Activated T-helper 1 cell treated with anti-CD3 and anti-CD28 coated beads, Interleukin-12 subunit alpha, Interleukin-12 subunit beta, Interleukin-2, Interleukin-4 antibody, amounts not matched to agents 30 ng/mL and 10 ng/mL and 1 ng/mL, durations not matched to agents 14 hours and 24 hours and 36 hours (primary cell): ENCODE results near the gene PTPN3. TPM values are rescaled to one million over a fixed set of nuclear protein-coding genes. Genes with fewer than 3 reads are reported as not detected.

Experiments used
- DNase-seq: peaks from one replicate; pipeline ENCODE4 v3.0.0; 2021; ENCODE audit warnings: low spot score
- H3K27ac Mint-ChIP-seq: one replicate; pipeline ENCODE4 v1.8.0; 2021; ENCODE audit warnings: mild to moderate bottlenecking, mixed read lengths
- H3K27me3 Mint-ChIP-seq: one replicate; pipeline ENCODE4 v1.8.0; 2022; ENCODE audit warnings: mild to moderate bottlenecking, moderate library complexity, mixed read lengths; ENCODE audit not compliant: insufficient read depth
- H3K36me3 Mint-ChIP-seq: one replicate; pipeline ENCODE4 v1.8.0; 2021; ENCODE audit warnings: low read depth, mixed read lengths
- H3K4me1 Mint-ChIP-seq: one replicate; pipeline ENCODE4 v1.8.0; 2021; ENCODE audit warnings: low read depth, mixed read lengths
- H3K4me3 Mint-ChIP-seq: one replicate; pipeline ENCODE4 v1.8.0; 2021; ENCODE audit warnings: mild to moderate bottlenecking, moderate library complexity, mixed read lengths
- H3K9me3 Mint-ChIP-seq: one replicate; pipeline ENCODE4 v1.8.0; 2021; ENCODE audit warnings: mixed read lengths
- intact Hi-C: fragments of 100-400 bp; cut with micrococcal nuclease; formaldehyde crosslinking; loops from one replicate; pipeline ENCODE4 v1.15.1; 2024
- total RNA-seq: library from RNA; stranded (reverse); gene quantifications from 2 replicates; pipeline ENCODE4 v1.2.3, GENCODE V29; 2022

PTPN3 gene
- total RNA-seq, 1 donor from 2014 or later: 6.6 TPM

GRCh38 chr9:109479822-109480221 lies 18.3 kb downstream of the PTPN3 start:
- Mint-ChIP-seq H3K9me3 (no peaks in the 10 kb centered on the region), H3K4me1 (peaks cover 49% of the 10 kb centered on the region), H3K36me3 (peaks cover 3% of the 10 kb centered on the region), H3K27ac (peak overlapping the region; percentile 90), H3K4me3 (peak overlapping the region; percentile 46), H3K27me3 (peaks cover 6% of the 10 kb centered on the region)
- no peak for DNase-seq
- intact Hi-C loops: loop anchor here (1.0 kb wide), 2 partner anchors 11 to 16 kb away; no protein-coding TSS in a partner anchor

DNA sequence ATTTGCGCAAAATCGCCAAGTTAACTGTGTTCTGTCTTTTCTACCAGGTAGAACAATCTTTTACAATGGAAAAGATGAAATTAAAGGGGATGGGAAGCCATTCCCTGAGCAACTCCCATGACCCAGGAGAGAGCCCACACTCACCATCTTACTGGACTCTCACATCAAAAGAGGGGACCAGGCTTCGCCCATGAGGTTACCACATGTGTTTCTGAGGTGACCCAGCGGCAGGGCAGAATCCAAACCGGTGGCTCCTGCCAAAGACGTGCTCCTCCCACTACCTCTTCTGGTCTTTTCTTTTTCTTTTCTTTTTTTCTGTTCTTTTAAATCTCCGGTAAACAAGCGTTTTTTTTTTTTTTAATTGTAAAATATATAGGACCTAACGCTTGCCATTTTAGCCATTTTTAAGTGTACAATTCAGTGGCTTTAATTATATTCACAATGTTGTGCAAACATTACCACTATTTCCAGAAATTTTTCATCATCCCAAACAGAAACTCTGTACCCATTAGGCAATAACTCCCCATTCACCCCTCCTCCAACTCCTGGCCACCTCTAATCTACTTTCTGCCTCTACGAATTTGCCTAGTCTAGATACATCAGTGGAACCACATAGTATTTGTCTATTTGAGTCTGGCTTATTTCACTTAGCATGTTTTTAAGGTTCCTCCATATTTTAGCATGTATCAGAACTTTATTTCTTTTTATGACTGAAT lies 19.3 kb downstream of the PTPN3 start:
- Mint-ChIP-seq H3K27ac (peak overlapping the region; percentile 90), H3K4me3 (no peak overlapping the region), H3K4me1 (peaks cover 49% of the 10 kb centered on the region), H3K27me3 (peaks cover 11% of the 10 kb centered on the region), H3K9me3 (no peaks in the 10 kb centered on the region), H3K36me3 (peaks cover 3% of the 10 kb centered on the region)
- intact Hi-C loops: loop anchor here (1.0 kb wide), 2 partner anchors 10 to 15 kb away; no protein-coding TSS in a partner anchor
- no peak for DNase-seq

DNA sequence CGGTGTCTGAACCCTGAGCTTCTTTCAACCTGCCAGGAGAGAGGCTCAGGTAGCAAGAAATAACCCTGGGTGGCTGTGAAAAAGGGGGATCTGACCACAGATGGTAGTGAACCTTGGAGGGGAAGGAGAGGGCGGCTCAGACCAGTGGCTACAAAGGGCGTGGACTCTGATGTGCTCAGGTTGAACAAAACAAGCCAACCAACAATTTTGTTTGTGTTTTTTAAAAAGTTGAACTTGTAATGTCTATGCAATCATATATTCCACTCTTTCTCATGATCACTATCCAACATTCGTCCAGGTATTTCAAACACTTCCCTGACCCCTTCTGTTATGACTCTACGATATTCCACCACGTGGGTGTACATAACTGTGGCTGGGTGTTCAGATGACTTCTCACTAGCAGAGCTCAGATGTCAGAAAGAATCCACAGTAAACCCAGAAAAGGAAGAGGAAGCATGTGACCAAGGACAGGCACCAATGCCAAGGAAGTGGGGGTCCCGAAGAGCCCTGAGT lies 20.0 kb downstream of the PTPN3 start:
- H3K4me1 Mint-ChIP-seq: peaks cover 49% of the 10 kb centered on the region
- no peak for DNase-seq
- H3K9me3 Mint-ChIP-seq: no peaks in the 10 kb centered on the region
- peaks cover 3% of the 10 kb centered on the region for H3K36me3 Mint-ChIP-seq
- peak overlapping the region; percentile 63 for H3K27ac Mint-ChIP-seq
- H3K4me3 Mint-ChIP-seq: no peak overlapping the region
- intact Hi-C loops: no loop called here
- H3K27me3 Mint-ChIP-seq: peaks cover 17% of the 10 kb centered on the region

- peaks cover 43% of the 10 kb centered on the region for H3K4me1 Mint-ChIP-seq
- no peak overlapping the region for H3K4me3 Mint-ChIP-seq
- intact Hi-C loops: no loop called here
- peaks cover 3% of the 10 kb centered on the region for H3K36me3 Mint-ChIP-seq
- H3K27ac Mint-ChIP-seq: peak overlapping the region; percentile 63
- H3K27me3 Mint-ChIP-seq: peaks cover 20% of the 10 kb centered on the region
- no peaks in the 10 kb centered on the region for H3K9me3 Mint-ChIP-seq
- no peak for DNase-seq
Observed at GRCh38 chr9:109477258-109478050, 20.7 kb downstream of the PTPN3 start.

GRCh38 chr9:109476642-109477257 lies 21.4 kb downstream of the PTPN3 start:
- no peak for DNase-seq
- H3K36me3 Mint-ChIP-seq: peaks cover 3% of the 10 kb centered on the region
- H3K4me3 Mint-ChIP-seq: no peak overlapping the region
- intact Hi-C loops: no loop called here
- H3K9me3 Mint-ChIP-seq: no peaks in the 10 kb centered on the region
- peaks cover 40% of the 10 kb centered on the region for H3K4me1 Mint-ChIP-seq
- peaks cover 23% of the 10 kb centered on the region for H3K27me3 Mint-ChIP-seq
- H3K27ac Mint-ChIP-seq: peak overlapping the region; percentile 56

DNA sequence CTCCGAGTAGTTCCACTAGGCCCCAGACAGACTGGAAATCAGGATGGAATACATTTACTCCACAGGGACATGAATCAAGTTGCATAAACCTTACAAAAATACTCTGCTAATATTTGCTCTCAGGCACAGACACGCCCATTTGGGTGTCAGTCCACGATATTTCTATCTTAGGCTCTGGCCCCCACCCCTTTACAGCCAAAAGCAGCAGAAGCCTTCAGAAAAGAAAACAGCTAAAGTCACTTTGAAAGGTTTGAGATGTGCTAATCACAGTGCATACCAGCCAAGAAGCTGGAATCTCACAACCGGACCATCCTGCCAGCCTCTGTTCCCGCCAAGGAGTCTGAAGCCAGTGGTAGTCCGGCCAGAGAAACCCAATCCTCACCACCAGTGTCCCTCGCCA lies 22.6 kb downstream of the PTPN3 start:
- intact Hi-C loops: no loop called here
- Mint-ChIP-seq H3K9me3 (no peaks in the 10 kb centered on the region), H3K36me3 (peaks cover 3% of the 10 kb centered on the region), H3K4me1 (peaks cover 36% of the 10 kb centered on the region), H3K27me3 (peaks cover 19% of the 10 kb centered on the region), H3K27ac (no peak overlapping the region), H3K4me3 (no peak overlapping the region)
- DNase-seq: no peak

GRCh38 chr9:109474944-109475343 lies 23.2 kb downstream of the PTPN3 start:
- no peaks in the 10 kb centered on the region for H3K9me3 Mint-ChIP-seq

GRCh38 chr9:109474170-109474569 lies 23.9 kb downstream of the PTPN3 start:
- intact Hi-C loops: no loop called here
- H3K9me3 Mint-ChIP-seq: no peaks in the 10 kb centered on the region
- H3K27ac Mint-ChIP-seq: no peak overlapping the region
- H3K4me1 Mint-ChIP-seq: peaks cover 31% of the 10 kb centered on the region
- no peak for DNase-seq
- peaks cover 19% of the 10 kb centered on the region for H3K27me3 Mint-ChIP-seq
- H3K36me3 Mint-ChIP-seq: peaks cover 3% of the 10 kb centered on the region
- H3K4me3 Mint-ChIP-seq: no peak overlapping the region

More at GRCh38 chr9:109474944-109475343, 23.2 kb downstream of the PTPN3 start:
- no peak overlapping the region for H3K27ac Mint-ChIP-seq
- H3K4me3 Mint-ChIP-seq: no peak overlapping the region
- peaks cover 19% of the 10 kb centered on the region for H3K27me3 Mint-ChIP-seq
- intact Hi-C loops: no loop called here
- H3K4me1 Mint-ChIP-seq: peaks cover 33% of the 10 kb centered on the region
- H3K36me3 Mint-ChIP-seq: peaks cover 3% of the 10 kb centered on the region
- no peak for DNase-seq

- DNase-seq: no peak
- Mint-ChIP-seq H3K27ac (no peak overlapping the region), H3K36me3 (peaks cover 2% of the 10 kb centered on the region), H3K4me1 (peaks cover 35% of the 10 kb centered on the region), H3K27me3 (peaks cover 19% of the 10 kb centered on the region), H3K4me3 (no peak overlapping the region), H3K9me3 (no peaks in the 10 kb centered on the region)
- intact Hi-C loops: no loop called here
Observed at GRCh38 chr9:109473329-109473728, 24.8 kb downstream of the PTPN3 start.

GRCh38 chr9:109471475-109472393 lies 26.4 kb downstream of the PTPN3 start:
- intact Hi-C loops: no loop called here
- H3K4me1 Mint-ChIP-seq: peaks cover 35% of the 10 kb centered on the region
- H3K4me3 Mint-ChIP-seq: no peak overlapping the region
- peaks cover 19% of the 10 kb centered on the region for H3K27me3 Mint-ChIP-seq
- no peaks in the 10 kb centered on the region for H3K36me3 Mint-ChIP-seq
- no peak overlapping the region for H3K27ac Mint-ChIP-seq
- no peaks in the 10 kb centered on the region for H3K9me3 Mint-ChIP-seq
- DNase-seq: no peak

GRCh38 chr9:109469646-109470358 lies 28.3 kb downstream of the PTPN3 start:
- peak overlapping the region; percentile 34 for H3K27ac Mint-ChIP-seq
- peak; percentile 63 for DNase-seq
- H3K4me3 Mint-ChIP-seq: no peak overlapping the region
- no peaks in the 10 kb centered on the region for H3K36me3 Mint-ChIP-seq
- no peaks in the 10 kb centered on the region for H3K9me3 Mint-ChIP-seq
- intact Hi-C loops: loop anchor here (1.0 to 5.0 kb wide), 13 partner anchors 9 to 538 kb away; partner anchors contain the start of genes ABITRAM, CTNNAL1, ELP1 and EPB41L4B
- peaks cover 47% of the 10 kb centered on the region for H3K4me1 Mint-ChIP-seq
- peaks cover 19% of the 10 kb centered on the region for H3K27me3 Mint-ChIP-seq
